Neutrophil (primary cell): ENCODE data around the gene C11orf52.

ENCODE experiments used
- H3K27ac ChIP-seq: fragments of 200-600 bp; sonication (generic); 2 replicates; pipeline ENCODE4 v1.5.1; 2016; ENCODE audit warnings: mild to moderate bottlenecking, moderate library complexity
- H3K27me3 ChIP-seq: fragments of 200-600 bp; sonication (generic); 2 replicates; pipeline ENCODE4 v1.6.0; 2016; ENCODE audit warnings: mild to moderate bottlenecking
- H3K36me3 ChIP-seq: fragments of 200-600 bp; sonication (generic); 2 replicates; pipeline ENCODE4 v1.5.1; 2017
- H3K4me1 ChIP-seq, 2 experiments: fragments of 200-600 bp in 1 of 2; sonication (generic) in 1 of 2; 1 replicate in 1 of 2; 2 replicates in 1 of 2; pipeline versions ENCODE4 v1.5.1 to v1.6.1; 2013 to 2016; ENCODE audit warnings: low read depth in 1 of 2, low read length in 1 of 2, mild to moderate bottlenecking in 1 of 2, moderate library complexity in 1 of 2; ENCODE audit not compliant: control insufficient read depth in 1 of 2, insufficient read depth in 1 of 2
- H3K4me3 ChIP-seq, 2 experiments: fragments of 200-600 bp in 1 of 2; sonication (generic) in 1 of 2; 1 replicate in 1 of 2; 2 replicates in 1 of 2; pipeline ENCODE4 v1.5.1; 2013 to 2016; ENCODE audit warnings: low read depth in 1 of 2, low read length in 1 of 2, mild to moderate bottlenecking in 1 of 2, moderate library complexity in 1 of 2
- H3K9me3 ChIP-seq: fragments of 200-600 bp; sonication (generic); 2 replicates; pipeline ENCODE4 v1.5.1; 2016
- TF ChIP-seq, protein P1 (sequence below): fragments of 200-600 bp; sonication (generic); IDR thresholded peaks from 2 replicates; pipeline ENCODE4 v1.5.1; 2016; ENCODE audit warnings: antibody characterized with exemption

The C11orf52 gene

GRCh38 chr11:111910676-111911562, 7.8 kb upstream of the C11orf52 start:
- Histone ChIP-seq H3K9me3 (no peaks in the 10 kb centered on the region), H3K4me3 (no peak overlapping the region), H3K27ac (no peak overlapping the region), H3K36me3 (no peaks in the 10 kb centered on the region), H3K4me1 (no peaks in the 10 kb centered on the region), H3K27me3 (peaks cover 66% of the 10 kb centered on the region)
- TF ChIP-seq, protein P1, sequence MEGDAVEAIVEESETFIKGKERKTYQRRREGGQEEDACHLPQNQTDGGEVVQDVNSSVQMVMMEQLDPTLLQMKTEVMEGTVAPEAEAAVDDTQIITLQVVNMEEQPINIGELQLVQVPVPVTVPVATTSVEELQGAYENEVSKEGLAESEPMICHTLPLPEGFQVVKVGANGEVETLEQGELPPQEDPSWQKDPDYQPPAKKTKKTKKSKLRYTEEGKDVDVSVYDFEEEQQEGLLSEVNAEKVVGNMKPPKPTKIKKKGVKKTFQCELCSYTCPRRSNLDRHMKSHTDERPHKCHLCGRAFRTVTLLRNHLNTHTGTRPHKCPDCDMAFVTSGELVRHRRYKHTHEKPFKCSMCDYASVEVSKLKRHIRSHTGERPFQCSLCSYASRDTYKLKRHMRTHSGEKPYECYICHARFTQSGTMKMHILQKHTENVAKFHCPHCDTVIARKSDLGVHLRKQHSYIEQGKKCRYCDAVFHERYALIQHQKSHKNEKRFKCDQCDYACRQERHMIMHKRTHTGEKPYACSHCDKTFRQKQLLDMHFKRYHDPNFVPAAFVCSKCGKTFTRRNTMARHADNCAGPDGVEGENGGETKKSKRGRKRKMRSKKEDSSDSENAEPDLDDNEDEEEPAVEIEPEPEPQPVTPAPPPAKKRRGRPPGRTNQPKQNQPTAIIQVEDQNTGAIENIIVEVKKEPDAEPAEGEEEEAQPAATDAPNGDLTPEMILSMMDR: no peak

DNA sequence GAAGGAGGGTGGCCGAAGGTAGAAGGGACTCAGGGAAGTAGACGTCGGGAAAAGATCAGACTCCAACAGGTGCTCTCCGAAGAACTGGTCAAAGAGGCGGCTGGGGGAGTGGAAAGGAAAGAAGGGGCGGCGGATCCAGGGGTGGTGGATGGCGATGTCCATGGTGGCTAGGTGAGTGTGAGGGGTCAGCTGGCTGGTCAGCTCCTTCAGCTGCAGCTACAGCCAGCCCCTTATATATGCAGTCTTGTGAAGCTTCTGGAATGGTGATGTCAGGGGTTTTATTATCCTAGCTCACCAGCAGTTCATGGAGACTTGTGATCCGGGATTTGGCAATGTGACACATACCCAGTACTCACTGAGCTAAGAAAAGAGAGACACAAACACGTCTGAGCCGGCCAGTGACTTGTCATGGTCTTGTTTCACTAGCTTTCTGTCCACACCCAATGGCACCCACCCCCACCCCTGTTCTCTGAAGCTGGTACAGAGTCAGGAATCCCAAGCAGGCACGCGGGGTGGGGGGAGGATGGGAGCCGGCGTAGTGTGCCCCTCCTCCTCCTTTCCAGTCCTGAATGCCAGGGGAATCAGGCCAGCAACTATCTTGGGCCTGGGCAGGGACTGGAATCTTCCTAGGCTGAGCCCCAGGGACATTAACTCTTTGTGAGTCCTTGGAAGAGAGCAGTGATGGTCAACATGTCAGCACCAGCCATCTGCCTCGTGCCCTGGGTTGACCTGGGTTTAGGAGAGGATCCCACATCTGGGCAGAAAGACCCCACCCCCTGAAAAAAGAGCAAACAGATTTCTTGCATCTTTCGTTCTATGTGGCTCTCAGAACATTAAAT, 6.9 kb upstream of the C11orf52 start, which contains the start of gene CRYAB:
CRYAB (minus strand) TSS at position 208 of the 839 bp plus-strand sequence; CDS start at position 162, 46 bp downstream.
- no peak within 1 kb of the TSS for H3K27ac ChIP-seq

GRCh38 chr11:111912535-111912934, 6.2 kb upstream of the C11orf52 start, which contains the start of gene HSPB2:
HSPB2 (plus strand) TSS chr11:111912734; CDS start chr11:111912830, 96 bp downstream.
- no peak within 1 kb of the TSS for H3K27ac ChIP-seq
- peaks cover 73% of the 10 kb centered on the region for H3K27me3 ChIP-seq
- no peaks in the 10 kb centered on the region for H3K4me1 ChIP-seq
- no peak within 1 kb of the TSS for H3K4me3 ChIP-seq
- H3K9me3 ChIP-seq: no peaks in the 10 kb centered on the region
- TF ChIP-seq, protein P1: no peak
- H3K36me3 ChIP-seq: no peaks in the 10 kb centered on the region

More for the DNA sequence above, 6.9 kb upstream of the C11orf52 start, which contains the start of gene CRYAB:
- H3K36me3 ChIP-seq: no peaks in the 10 kb centered on the region
- peaks cover 73% of the 10 kb centered on the region for H3K27me3 ChIP-seq
- H3K4me1 ChIP-seq: no peaks in the 10 kb centered on the region
- TF ChIP-seq, protein P1: no peak
- no peaks in the 10 kb centered on the region for H3K9me3 ChIP-seq
- H3K4me3 ChIP-seq: no peak within 1 kb of the TSS

DNA sequence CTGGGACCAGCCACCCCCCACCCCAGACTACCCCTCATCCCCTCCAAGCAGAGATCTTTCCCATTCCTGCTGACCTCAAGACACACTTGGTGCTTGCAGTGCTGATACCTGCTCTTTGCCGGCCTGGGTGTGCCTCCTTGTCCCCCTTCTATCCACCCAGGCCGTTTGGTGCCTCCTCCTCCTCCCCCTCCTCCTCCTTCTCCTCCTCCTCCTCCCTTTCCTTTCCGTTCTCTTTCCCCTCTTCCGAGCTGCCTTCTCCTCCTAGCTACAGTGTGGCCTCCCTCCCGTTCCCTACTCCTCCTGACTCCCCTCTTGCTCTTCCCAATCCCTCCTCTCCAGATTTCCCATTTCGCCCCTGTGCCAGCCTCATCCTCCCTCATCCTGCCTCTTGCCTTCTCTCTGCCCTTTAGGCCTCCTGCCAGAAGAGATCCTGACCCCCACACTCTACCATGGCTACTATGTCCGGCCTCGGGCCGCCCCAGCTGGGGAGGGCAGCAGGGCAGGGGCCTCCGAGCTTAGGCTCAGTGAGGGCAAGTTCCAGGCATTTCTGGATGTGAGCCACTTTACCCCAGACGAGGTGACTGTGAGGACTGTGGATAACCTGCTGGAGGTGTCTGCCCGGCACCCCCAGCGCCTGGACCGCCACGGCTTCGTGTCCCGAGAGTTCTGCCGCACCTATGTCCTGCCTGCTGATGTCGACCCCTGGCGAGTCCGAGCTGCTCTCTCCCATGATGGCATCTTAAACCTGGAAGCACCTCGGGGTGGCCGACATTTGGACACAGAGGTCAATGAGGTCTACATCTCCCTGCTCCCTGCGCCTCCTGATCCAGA, 5.5 kb upstream of the C11orf52 start:
- Histone ChIP-seq H3K36me3 (no peaks in the 10 kb centered on the region), H3K9me3 (no peaks in the 10 kb centered on the region), H3K27ac (no peak overlapping the region), H3K4me1 (no peaks in the 10 kb centered on the region), H3K27me3 (peaks cover 73% of the 10 kb centered on the region), H3K4me3 (no peak overlapping the region)
- TF ChIP-seq, protein P1: no peak

- Histone ChIP-seq H3K9me3 (no peaks in the 10 kb centered on the region), H3K27me3 (peaks cover 73% of the 10 kb centered on the region), H3K36me3 (no peaks in the 10 kb centered on the region), H3K27ac (no peak overlapping the region), H3K4me3 (no peak overlapping the region), H3K4me1 (no peaks in the 10 kb centered on the region)
- TF ChIP-seq, protein P1: no peak
These were observed 4.7 kb upstream of the C11orf52 start for GRCh38 chr11:111913997-111914396.
